ENCODE measurements around the gene IGSF3.

The IGSF3 gene

DNA sequence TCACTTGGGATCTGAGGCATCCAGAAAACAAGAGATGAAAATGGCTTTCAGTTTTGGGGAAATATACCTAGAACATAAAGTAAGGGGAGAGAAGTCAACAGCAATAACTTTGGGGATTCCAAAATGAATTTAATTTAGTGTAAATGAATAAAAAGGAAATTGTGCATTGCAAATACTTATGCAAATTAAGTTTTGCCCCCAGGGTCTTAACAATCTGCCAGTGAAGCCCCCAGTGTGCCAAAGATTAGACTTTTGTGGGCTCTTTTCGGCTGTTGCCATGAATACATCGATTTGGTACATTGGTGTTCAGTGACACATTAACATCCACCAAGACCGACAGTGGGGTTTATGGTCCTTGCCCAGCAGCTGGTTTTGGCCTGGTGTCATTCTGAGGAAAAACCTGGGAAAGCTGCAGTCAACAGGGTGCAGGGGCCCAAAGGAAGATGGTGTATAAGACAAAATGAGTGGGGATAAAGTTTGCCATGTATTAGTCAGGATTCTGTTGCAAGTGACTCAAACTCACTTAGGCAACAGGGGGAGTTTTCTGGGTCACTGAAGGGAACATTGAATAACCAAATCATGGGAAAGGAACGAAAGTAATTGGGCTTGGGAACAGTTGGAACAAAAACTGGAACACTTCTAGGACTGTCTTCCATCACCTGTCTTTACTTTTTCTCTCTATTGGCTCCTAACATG is 30.2 kb upstream of the IGSF3 start:
- TF ChIP-seq, protein P1, sequence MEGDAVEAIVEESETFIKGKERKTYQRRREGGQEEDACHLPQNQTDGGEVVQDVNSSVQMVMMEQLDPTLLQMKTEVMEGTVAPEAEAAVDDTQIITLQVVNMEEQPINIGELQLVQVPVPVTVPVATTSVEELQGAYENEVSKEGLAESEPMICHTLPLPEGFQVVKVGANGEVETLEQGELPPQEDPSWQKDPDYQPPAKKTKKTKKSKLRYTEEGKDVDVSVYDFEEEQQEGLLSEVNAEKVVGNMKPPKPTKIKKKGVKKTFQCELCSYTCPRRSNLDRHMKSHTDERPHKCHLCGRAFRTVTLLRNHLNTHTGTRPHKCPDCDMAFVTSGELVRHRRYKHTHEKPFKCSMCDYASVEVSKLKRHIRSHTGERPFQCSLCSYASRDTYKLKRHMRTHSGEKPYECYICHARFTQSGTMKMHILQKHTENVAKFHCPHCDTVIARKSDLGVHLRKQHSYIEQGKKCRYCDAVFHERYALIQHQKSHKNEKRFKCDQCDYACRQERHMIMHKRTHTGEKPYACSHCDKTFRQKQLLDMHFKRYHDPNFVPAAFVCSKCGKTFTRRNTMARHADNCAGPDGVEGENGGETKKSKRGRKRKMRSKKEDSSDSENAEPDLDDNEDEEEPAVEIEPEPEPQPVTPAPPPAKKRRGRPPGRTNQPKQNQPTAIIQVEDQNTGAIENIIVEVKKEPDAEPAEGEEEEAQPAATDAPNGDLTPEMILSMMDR (conservative IDR thresholded peaks at IDR 0.05), result no peak
- no peak overlapping the region for H3K27ac ChIP-seq

DNA sequence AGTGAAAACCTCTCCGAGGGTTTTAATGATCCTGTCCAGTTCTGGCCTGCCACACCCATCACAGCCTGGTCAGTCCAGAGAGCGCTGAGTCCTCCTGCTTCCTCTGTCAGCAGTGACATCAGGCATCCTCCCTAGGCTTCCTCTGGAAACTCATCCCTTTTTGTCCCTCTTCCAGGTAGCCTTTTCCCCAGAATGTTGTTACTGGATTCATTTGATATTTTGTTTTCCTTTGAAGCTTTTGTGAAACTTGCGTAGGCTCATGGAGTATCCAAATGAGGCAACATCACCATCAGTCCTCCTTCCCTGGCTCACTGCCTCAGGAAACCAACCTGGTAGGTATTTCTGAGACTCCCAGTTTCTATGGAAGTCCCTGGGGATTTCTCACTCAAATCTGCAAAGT is 27.0 kb upstream of the IGSF3 start:
- TF ChIP-seq, protein P1 (conservative IDR thresholded peaks at IDR 0.05), result no peak

DNA sequence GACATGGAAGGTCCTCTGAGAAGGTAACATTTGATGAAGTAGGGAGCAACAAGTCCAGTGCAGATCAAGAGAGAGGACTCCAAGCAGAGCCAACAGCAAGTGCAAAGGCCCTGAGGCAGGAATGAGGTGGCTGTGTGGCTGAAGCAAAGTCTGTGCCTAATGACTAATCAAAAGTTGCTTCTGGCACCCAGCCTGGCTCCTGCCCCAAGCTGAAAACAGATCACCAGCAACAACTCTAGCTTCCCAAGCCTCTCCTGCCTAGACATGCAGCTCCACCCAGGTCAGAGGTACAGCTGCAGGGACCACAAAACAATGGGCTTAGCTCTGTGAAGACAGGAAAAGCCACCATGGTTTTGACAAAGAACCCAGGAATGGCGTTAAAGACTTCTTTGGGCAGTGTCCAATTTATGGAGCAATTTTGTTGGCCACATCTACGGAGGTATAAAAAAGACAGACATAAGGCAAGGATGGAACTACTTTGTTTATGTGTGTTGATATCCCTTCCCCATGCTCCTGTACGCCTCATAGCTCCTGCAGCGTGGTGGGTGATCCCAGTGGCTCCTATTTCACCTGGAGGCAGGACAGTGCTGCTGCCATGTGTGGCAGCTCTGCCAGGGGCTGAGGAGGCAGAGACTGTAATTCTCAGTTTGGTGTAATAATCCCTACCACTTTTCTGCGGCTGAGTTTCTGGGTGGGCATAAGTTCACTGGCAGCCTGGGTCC is 26.4 kb upstream of the IGSF3 start:
- TF ChIP-seq, protein P1 (conservative IDR thresholded peaks at IDR 0.05), result no peak
- H3K27ac ChIP-seq, result no peak overlapping the region

More for the DNA sequence above, 27.0 kb upstream of the IGSF3 start:
- no peak overlapping the region for H3K27ac ChIP-seq

DNA sequence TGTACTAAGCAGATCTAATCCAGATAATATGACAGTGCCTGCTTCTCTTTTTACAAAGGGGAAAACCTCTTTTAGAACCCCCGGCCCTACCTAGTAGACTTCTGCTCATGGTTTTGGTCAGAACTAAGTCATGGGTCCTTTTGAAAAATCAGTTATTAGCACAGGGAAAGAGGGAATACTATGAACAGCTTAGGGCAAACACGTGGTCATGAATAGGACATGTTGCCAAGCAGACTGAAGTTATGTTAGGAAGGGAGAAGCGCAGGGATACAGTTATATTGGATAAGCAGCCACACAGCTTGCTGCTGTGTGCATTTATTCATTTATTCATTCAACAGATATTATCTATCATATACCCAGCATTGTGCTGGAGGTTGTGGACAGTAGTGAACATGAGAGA is 25.3 kb upstream of the IGSF3 start:
- H3K27ac ChIP-seq, result no peak overlapping the region
- TF ChIP-seq, protein P1 (conservative IDR thresholded peaks at IDR 0.05), result no peak

DNA sequence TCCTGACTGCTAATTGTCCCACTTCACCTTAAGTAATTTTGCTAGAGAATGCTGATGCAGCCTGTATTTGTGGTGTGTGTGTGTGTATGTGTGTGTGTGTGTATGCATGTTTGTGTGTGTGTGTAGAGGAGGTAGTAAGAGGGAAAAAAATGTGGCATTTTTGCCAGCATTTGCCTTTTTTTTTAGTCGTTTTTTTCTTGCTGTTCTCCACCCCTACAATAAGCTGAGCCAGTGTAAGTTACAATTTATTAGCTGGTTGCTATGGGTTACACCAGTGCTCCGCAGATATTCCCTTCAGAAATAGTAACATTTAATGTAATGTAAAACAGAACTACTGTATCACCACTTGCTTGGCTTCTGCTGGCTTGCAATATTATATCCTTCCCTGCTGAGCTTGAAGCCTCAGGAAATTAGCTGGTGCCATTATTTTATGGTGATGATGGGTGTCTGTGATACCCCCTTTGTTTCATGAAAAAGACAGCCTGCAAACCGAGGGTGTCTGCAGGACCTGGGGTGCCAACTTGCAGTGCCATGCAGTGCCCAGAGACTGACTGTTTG is 23.4 kb upstream of the IGSF3 start:
- no peak overlapping the region for H3K27ac ChIP-seq
- TF ChIP-seq, protein P1 (conservative IDR thresholded peaks at IDR 0.05), result no peak

DNA sequence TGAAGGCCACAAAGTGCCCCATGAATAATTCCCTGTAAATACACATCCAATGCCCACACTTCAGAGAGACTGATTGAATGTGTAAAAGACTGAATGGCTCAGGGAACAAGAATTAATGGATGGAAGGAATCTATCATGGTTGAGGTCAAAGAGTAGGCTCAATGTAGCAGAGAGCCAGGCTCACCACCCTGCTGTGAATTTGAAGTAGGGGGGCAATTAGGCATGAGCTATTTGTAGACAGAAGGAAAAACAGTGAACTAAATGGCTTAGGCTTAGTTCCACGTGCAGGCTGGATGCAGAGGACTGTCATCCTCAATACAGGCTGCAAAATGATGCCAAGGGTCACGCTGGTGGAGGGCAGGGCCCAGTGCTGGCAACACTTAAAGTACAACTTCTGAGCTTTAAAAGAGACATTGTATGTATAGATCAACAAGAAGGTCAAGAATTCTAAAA is 22.9 kb upstream of the IGSF3 start:
- TF ChIP-seq, protein P1 (conservative IDR thresholded peaks at IDR 0.05), result no peak
- H3K27ac ChIP-seq, result no peak overlapping the region

DNA sequence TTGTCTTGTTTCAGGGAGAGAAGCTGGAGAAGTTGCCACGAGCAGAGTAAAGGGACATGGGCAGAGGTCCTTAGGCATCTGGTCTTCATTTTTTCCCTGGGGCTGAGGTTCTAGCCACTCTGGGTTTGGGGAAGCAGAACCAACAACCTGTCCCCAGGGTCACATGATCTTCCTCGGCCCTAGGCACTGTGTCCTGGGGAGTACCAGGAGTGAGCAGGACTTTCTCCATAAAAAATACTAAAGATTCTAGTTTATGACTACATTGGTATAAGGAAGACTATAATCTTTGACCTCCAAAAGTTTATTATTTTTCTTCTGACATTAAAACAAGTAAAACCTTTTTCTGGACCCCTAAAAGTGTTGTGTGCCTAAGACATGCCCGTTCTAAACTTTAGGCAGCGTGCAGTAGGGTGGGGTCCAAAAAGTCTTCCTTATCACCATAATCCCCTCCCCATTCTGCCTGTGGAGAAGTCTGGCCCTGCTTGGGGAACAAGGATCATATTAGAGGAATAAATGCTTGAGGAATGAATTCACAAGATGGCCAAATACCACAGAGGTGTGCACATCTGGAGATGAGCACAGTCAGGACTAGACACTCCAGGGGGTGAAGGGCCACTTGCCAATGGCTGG is 19.3 kb upstream of the IGSF3 start:
- no peak overlapping the region for H3K27ac ChIP-seq
- TF ChIP-seq, protein P1 (conservative IDR thresholded peaks at IDR 0.05), result no peak
